Measurements from ENCODE around the gene UPB1.
"Not testable (repeated sequence)": the region's sequence is repeated elsewhere in the genome, so short reads cannot be mapped to it uniquely, and the experiment has no call there.

UPB1 gene

DNA sequence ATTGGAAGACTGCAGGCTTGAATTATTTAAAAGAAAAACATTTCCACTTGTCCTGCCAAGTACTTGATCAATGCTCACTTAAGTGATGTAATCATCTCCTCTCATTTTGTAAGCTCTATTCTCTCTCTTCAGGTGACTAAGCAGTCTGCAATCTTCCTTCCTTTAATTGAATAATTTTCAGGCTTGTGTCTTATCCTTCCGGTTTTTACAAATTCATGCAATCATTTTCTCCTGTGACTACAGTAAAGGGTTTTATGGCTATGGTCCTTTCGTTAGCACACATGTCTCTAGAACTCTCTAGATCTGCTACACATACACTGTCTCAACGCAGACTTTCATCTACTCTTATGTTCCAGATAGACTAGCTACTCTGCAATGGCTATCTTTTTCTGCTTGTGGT is 12.6 kb upstream of the UPB1 start:
- peak; percentile 49 for DNase-seq

DNA sequence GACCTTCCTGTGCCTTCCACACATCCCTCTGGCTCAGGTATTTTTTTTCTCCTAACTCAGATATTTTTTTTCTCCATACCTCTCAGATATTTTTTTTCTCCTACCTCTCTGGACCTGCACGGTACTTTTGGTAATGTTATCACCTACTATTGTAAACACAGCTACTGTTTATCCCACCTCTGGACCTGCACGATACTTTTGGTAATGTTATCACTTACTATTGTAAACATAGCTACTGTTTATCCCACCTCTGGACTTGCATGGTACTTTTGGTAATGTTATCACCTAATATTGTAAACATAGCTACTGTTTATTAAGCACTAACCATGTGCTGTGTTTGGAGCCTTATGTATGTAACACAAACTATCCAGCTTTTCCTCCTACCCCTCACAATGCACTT is 12.1 kb upstream of the UPB1 start:
- DNase-seq, result no peak

DNA sequence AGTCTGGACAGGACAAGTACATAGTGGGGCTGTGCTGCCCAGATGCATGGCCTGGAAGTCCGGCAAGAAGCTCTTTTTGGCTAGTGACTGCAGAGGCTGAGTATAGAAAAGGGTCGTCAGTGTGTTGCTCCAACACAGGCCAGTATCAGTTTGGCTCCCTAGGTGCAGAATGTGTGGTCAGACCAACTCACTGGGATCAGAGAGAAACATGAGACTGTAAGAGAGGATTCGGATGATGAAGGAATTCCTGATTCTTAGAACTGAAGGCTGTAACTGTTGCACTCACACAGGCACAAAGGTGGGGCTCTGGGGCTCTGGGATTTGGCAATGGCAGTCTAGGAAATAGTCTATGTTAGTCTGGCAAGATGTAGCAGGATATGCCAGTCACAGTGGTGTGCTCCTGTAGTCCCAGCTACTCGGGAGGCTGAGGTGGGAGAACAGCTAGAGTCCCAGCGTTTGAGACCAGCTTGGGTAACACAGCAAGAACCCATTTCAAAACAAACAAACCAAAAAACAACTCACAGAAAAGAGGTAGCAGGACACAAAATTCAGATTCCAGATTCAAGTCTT is 11.1 kb upstream of the UPB1 start:
- DNase-seq, result no peak

DNA sequence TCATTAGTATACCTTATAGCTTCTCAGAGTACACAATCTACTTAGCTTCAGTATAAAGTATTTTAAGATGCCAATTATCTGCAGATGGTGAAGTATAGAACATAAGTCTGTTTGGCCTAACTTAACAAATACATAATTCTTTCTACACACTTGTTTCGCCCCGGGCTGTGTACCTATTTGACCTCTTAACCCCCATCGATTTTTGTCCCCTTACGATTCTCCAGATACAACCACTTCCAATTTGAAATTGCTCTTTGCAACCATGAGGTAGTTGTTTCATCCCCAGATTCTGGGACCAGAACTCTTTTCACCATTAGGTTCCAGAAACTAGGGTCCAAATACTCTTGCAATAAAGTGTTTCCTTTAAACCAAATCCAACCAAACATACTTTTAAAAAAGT is 10.0 kb upstream of the UPB1 start:
- no peak for DNase-seq

DNA sequence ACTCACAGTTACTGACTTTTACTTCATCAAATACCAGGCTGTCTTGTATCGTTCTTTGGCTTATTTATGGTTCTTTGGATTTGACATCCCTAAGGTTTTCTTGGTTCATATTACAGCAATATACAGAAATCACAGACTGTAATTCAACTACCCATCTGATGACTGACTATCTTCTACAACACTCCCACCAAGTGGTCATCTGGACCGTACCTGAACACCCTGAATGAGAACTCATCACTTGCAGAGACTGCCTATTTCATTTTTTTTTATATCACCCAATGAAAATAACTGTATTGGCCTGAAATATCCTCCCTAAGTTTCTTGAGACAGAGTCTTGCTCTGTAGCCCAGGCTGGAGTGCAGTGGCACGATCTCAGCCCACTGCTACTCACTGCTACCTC is 9.5 kb upstream of the UPB1 start:
- no peak for DNase-seq

DNA sequence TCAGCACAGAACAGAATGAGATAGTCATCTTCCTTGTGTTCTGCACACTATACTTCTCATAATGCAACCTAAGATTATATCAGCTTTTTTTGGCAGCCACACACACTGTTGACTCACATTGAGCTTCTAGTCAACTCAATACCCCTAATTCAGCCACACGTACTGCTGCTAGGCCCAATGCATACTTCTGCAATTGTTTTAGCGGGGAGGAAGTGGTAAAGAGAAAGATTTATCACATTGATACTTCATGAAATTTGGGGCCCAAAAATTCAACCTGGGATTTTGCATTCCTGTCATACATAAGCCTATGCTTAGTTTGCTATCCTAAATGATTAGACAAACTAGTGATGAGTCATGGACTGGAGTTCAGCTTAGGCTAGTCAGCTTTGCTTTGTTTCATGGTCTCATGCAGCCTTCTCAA is 8.6 kb upstream of the UPB1 start:
- DNase-seq, result peak; percentile 48

DNA sequence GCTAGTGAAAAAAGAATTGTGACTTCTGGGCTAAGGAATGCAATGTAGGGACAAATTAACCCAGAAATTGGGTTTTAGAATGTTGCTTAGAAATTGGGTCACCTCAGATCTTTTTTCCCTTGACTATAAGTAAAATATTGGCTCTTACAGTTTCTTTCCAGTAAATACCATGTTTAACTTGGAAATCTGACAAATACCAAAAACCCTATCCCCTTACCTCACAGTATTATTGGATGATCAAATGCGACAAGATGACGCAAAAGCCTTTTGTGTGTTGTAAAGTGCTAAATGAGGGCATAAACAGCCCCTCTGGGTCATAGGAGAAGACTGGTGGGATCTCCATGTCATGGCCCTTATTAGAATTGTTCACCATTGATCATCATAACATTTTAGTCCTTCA is 6.1 kb upstream of the UPB1 start:
- DNase-seq, result no peak

DNA sequence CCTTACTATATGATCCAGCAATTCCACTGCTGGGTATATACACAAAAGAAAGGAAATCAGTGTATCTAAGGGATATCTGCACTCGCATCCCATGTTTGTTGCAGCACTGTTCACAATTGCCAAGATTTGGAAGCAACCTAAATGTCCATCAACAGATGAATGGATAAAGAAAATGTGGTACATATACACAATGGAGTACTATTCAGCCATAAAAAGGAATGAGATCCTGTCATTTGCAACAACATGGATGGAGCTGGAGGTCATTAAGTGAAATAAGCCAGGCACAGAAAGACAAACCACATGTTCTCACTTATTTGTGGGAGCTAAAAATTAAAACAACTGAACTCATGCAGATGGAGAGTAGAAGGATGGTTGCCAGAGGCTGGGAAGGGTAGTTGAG is 5.7 kb upstream of the UPB1 start:
- not testable (repeated sequence) for DNase-seq

DNA sequence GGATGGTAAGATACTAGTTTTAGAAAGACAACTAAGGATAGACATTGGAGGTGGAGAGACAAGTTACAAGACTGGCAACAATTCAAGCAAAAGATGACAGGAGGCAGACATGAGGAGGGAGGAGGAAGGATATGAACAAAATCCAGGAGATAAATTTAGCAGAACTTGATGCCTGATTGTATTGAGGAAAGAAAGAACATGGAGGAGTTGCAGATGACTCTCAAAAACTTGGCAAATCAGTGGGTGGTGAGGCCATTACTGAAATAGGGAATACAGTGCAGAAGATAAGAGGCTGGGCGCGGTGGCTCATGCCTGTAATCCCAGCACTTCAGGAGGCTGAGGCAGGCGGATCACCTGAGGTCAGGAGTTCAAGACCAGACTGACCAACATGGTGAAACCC is 2.7 kb upstream of the UPB1 start:
- DNase-seq, result no peak

DNA sequence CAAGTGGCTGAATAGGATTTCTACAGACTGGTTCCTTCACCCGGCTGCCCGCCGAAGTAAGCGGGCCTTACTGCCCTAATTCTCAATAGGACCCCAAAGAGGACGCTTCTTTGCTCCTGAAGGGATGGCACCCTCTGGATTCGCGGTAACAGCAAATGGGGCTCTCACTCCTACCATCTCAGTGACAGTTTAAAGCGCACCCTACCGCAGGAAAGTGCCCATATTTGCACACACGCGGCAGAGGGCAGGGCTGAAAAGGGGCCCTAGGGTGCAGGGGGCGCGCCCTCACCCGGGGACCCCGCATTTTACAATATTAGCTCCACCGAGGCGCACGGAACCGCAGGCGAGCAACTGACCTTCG is 985 bp upstream of the UPB1 start:
- DNase-seq, result no peak

DNA sequence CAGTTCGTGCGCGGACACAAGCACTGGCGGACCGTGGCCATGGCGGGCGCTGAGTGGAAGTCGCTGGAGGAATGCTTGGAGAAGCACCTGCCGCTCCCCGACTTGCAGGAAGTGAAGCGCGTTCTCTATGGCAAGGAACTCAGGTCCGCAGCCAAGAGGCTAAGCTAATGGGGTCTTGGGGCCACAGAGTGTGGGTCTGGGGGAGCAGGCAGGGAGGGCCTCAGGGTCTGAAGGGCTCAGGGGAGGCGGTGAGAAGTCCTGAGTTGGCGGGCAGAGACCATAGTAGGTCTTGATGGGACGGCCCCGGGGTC is 188 bp downstream of the UPB1 start:
- DNase-seq, result no peak

DNA sequence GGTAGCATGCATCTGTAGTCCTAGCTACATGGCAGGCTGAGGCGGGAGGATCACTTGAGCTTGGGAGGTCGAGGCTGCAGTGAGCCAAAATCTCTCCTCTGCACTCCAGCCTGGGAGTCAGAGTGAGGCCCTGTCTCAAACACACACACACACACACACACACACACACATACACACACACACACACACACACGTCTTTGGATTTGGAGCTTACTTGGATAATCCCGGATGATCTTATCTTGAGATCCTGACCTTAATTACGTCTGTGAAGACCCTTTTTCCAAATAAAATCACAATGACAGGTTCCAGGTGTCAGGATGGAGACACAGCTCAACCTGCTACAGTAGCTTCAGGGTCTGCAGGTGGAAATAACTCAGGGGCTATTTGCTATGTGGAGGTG is 1.1 kb downstream of the UPB1 start:
- no peak for DNase-seq

DNA sequence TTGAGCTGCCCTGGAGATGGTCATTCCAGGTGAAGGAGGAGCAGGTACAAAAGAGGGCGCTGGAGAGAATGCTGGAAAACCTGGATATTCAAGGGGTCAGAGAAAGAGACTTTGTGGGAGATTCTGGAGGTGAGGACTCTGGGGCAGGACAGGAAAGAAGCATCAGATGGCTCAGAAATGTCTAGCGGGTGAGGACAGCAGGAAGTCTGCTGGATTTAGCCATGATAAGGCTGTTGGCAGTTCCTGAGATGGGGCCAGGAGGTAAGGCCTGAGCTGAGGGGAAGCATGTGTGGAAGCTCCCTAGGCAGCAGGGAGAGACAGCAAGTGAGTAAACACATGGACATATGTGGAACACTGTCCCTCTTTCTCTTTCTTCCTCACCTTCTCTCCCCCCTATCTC is 1.5 kb downstream of the UPB1 start:
- DNase-seq, result no peak

DNA sequence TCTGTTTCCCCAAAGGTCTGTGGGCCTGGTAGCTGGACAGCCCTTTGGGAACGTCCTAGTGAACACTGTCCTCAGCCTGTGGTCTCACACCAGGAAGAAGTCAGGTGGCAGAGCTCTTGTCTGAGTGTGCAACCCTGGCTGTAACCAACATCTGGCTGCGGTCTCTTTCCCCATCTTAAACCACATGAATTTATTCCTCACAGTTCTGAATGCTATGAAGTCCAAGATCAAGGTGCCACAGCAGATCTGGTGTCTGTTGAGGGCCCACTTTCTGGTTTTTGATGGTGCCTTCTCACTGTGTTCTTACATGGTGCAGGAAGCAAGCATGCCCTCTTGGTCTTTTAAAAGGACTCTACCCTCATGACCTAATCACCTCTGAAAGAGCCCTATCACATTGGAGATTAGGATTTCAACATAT is 2.7 kb downstream of the UPB1 start:
- DNase-seq, result no peak

DNA sequence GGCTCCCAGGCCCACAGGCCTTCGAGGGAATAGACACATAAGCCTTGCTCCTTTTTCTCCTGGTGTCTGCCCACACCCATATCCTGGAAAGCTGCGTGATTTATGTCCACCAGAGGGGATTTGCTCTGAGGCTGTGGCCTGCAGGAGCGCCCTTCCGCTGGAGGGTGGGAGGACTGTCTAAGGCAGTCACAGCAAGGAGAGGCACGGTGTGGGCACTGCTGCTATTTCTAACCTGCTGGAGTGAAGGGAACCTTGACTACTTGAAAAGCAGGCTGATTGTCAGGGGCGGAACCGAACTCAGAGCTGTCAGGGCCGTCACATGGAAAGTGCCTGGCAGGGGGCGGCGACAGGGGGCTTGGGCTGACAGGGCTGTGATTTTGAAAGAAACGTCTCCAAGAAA is 3.7 kb downstream of the UPB1 start:
- no peak for DNase-seq

DNA sequence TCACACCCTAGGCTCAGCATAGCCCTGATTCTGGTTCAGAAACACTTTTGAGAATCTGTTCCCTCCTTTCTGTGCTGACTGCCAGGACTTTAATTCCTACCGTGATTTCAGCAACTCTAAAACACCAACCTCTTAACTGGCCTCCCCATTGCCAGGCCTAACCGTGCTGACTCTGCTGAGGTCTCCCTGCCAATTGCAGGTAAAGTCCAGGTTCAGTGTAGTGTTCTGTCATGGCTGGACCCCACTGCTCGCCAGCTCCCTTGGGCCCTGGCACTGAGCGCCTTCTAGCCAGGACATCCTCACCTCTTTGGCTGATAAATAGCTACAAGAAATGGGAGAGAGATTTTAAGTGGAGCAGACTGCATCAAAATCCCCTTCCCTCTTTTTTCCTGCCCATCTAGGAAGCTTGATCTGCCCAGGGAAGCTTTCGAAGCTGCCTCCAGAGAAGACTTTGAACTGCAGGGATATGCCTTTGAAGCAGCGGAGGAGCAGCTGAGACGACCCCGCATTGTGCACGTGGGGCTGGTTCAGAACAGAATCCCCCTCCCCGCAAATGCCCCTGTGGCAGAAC is 4.7 kb downstream of the UPB1 start:
- DNase-seq, result no peak

DNA sequence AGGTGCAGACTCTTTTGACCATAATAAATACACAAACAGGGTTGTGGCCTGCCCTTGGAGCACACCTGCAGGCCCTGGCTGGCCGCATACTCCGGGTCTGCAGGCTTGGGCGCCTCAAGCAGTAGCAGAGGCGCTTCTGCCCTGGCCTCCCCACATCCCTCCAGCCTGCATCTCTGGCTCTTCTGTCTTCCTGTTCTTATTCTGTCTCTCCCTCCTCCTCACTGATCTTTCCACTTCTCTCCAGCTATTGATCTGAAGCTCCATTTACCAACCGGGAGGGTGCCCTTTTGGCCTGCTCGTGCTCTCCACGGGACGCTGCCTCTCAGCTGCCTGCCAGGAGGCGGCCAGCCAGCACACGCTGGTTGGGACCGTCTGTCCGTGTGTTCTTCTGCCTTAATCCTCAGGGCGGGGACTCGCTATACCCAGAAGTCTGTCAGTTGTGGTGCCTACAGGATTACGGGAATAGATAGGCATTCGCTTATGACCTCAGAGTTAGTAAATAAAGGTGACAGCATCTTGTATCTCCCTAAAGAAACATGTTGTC is 5.2 kb downstream of the UPB1 start:
- DNase-seq, result no peak

DNA sequence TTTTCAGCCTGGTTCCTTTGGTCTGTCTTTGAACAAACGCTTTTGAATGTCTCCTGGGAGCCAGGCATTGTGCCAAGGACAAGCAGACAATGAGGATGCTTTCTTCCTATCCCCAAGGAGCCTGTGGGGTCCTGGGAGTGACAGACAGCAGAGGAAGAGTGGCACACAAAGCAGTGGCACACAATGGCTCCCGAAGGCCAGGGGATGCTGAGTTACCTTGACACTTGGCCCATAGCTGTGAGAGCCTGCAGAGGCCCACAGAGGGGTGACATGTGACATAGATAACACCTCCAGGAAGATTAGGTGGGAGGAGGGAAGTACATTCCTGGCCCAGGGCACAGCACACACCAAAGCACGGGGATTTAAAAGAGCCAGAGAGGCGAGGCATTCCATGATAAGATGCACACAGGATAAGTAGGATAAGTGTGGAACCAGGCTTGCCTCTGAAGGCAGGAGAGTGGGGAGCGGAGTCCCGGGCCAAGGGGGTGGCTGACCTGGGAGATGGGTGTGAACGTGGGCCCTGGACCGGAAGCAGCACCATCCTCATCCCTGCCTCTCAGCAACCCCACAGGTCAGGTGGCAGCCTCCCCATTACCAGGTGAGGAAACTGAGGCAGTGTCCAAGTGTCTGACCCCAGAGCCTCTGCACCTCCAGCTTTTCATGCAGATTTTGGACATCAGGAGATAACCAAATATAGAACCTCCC is 6.3 kb downstream of the UPB1 start:
- no peak for DNase-seq

DNA sequence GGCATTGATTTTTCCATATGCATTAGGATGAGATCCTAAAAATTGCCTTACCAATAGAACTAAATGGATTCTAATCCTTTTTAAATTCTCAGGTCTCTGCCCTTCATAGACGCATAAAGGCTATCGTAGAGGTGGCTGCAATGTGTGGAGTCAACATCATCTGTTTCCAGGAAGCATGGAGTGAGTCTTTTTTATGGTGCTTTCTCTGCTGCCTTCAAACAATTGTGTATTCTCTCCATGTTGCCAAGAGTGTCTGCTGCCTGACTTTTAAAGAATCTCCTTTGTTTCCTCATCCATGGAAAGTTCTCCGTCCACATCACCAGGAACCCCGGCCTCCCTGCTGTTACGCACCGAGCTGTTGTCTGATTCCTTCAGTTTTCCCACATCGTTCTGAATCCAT is 6.9 kb downstream of the UPB1 start:
- DNase-seq, result no peak

DNA sequence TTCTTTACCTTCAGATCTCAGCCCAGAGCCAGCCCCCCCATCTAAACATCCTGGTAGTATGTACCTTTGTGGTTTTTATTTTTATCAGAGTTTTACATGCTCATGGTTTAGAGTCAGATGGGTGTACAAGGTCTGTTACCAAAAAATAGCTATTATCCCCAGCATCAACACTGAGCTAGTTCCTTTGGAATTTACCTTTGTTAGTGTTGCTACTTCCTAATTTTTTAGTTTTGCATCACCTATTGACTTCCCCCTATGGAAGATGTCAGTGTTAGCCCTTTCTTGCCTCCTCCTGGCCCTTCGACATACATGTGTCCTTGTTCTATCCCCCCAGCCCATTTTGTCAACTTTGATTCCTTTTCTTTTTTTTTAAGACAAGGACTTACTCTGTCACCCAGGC is 7.4 kb downstream of the UPB1 start:
- DNase-seq, result no peak

DNA sequence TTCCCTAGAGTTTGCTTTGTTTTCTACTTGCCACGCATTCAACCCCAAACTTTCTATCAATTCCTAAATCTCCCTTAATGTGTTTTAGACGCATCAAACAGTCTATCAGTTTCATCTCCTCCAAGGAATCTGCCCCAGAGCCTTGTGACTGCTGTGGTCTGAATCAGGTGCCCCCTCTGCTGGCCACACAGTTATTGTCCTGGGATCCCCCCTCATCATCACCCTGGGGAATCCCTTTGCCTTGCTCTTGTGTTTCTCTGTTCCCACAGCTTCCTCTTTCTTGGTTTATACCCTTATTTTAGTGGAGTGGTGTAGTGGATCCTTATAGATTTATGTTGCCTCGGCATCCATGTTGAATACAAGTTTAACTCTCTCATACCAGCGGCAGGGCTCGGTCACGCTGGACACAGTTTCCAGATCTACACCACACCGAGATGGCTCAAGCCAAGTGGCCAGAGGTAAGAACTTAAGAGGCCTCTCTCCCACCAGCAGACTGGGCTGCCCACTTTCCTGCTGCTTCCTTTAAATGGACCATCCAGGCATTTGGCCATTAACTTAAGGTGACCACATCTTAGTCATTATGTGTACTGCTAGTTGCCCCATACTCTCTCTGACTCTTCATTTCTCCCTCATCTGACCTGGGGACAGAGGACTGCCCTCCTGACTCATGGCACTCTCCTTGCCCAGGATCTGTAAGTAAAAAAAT is 8.2 kb downstream of the UPB1 start:
- DNase-seq, result peak; percentile 10

DNA sequence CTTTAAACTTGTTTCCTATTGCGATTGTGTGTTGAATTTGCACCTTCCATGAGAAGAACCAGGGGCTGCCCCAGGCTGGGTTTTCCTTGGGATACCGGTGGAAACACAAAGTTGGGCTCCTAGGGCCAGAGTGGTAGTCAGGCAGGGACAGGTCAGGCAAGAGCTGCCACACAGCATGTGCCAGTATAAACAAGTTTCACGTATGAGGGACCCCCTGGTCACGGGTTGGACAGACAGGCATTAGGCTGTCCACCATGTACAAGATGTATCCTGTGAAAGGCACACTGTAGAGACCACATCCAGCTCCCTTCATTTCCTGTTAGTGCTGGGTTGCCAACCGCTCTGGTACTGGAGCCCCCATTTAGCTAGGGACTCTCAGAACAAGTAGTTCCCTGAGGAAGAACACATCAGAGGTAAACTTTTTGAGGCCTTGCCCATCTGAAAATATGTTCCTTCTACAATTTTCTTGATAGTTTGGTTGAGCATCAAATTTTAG is 8.8 kb downstream of the UPB1 start:
- no peak for DNase-seq

DNA sequence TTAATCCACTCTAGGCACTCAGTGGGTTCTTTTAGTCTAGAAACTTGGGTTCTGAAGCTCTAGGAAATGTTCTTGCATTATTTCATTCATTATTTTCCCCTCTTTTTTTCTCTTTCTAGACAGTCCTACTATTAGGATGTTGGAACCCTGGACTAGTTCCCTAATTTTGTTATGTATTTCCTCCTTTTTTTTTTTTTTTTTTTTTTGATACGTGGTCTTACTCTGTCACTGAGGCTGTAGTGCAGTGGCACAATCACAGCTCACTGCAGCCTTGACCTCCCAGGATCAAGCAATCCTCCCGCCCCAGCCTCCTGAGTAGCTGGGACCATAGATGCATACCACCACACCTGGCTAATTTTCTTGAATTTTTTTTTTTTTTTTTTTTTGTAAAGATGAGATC is 9.4 kb downstream of the UPB1 start:
- no peak for DNase-seq

All from NCI-H226 (cell line).